MM.1S (cell line): Measurements from ENCODE around the gene RFC5.

ENCODE experiments used
- CTCF ChIP-seq: fragments of 300-600 bp; sonication (generic); IDR thresholded peaks from 2 replicates; pipeline ENCODE4 v1.5.1; 2016; ENCODE audit warnings: antibody characterized with exemption, low read length, mixed read lengths
- EZH2 ChIP-seq: fragments of 300-600 bp; sonication (generic); optimal IDR thresholded peaks from 2 replicates; pipeline ENCODE3; 2017; ENCODE audit warnings: low read depth, mild to moderate bottlenecking, antibody characterized with exemption, low read length, mixed read lengths

GRCh38 chr12:117980616-117981015, 35.9 kb upstream of the RFC5 start:
- no peak for TF ChIP-seq EZH2
- TF ChIP-seq CTCF = no peak
